GM12878 (cell line): ENCODE measurements around the gene PELI2. TPM values are rescaled to one million over a fixed set of nuclear protein-coding genes. Genes with fewer than 3 reads are reported as not detected.

Source experiments
- EGR1 ChIP-seq, 2 experiments: IDR thresholded peaks; 1 replicate in 1 of 2; 2 replicates in 1 of 2; pipeline ENCODE4 v1.6.1; 2011 to 2012; ENCODE audit warnings: low read depth in 2 of 2, low read length in 2 of 2, borderline replicate concordance in 1 of 2, mild to moderate bottlenecking in 1 of 2, moderate library complexity in 1 of 2
- YBX1 ChIP-seq: fragments of 450-650 bp; IDR thresholded peaks from 2 replicates; pipeline ENCODE4 v1.6.1; 2016; ENCODE audit warnings: antibody characterized with exemption
- polyA plus RNA-seq, 11 experiments: library from polyadenylated mRNA; depleted of rRNA in 4 of 11; unstranded in 6 of 11; stranded (reverse) in 5 of 11; fragments of >200 nt; fragmentation: Nextera tagmentation in 4 of 11; fragmentation: Illumina TruSeq in 1 of 11; extraction: Ambion mirVana in 4 of 11; extraction: Trizol in 1 of 11; gene quantifications; 1 replicate in 1 of 11; 2 replicates in 10 of 11; pipeline versions ENCODE4 v1.2.1 to v1.2.3, GENCODE V29; 2011 to 2016; ENCODE audit warnings: inconsistent platforms in 2 of 11, missing spikeins in 2 of 11, low read depth in 1 of 11
- total RNA-seq, 4 experiments: library from RNA; depleted of rRNA in 3 of 4; stranded (reverse); fragments of >200 nt in 3 of 4; fragmentation: Illumina TruSeq in 1 of 4; extraction: Trizol in 1 of 4; gene quantifications; 2 replicates each; pipeline versions ENCODE4 v1.2.1 to v1.2.3, GENCODE V29; 2013 to 2021
- TF ChIP-seq, protein P1 (sequence below): fragments of 150-350 bp; IDR thresholded peaks from 2 replicates; pipeline ENCODE4 v1.6.1; 2016; ENCODE audit warnings: low read depth, low read length
- TF ChIP-seq, protein P2 (sequence below): fragments of 450-650 bp; formaldehyde crosslinking; IDR thresholded peaks from 2 replicates; pipeline ENCODE4 v1.4.0; 2022; ENCODE audit warnings: mild to moderate bottlenecking, moderate library complexity

PELI2 gene
- total and polyA plus RNA-seq, 10 of the 15 experiments (the other 5 are each of a cell fraction or from before 2014, with no cell fraction given), result under 0.01 to 0.10 (median 0.01) TPM; not detected in 3

- TF ChIP-seq, protein P1, sequence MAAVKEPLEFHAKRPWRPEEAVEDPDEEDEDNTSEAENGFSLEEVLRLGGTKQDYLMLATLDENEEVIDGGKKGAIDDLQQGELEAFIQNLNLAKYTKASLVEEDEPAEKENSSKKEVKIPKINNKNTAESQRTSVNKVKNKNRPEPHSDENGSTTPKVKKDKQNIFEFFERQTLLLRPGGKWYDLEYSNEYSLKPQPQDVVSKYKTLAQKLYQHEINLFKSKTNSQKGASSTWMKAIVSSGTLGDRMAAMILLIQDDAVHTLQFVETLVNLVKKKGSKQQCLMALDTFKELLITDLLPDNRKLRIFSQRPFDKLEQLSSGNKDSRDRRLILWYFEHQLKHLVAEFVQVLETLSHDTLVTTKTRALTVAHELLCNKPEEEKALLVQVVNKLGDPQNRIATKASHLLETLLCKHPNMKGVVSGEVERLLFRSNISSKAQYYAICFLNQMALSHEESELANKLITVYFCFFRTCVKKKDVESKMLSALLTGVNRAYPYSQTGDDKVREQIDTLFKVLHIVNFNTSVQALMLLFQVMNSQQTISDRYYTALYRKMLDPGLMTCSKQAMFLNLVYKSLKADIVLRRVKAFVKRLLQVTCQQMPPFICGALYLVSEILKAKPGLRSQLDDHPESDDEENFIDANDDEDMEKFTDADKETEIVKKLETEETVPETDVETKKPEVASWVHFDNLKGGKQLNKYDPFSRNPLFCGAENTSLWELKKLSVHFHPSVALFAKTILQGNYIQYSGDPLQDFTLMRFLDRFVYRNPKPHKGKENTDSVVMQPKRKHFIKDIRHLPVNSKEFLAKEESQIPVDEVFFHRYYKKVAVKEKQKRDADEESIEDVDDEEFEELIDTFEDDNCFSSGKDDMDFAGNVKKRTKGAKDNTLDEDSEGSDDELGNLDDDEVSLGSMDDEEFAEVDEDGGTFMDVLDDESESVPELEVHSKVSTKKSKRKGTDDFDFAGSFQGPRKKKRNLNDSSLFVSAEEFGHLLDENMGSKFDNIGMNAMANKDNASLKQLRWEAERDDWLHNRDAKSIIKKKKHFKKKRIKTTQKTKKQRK, result no peak
- TF ChIP-seq EGR1 (IDR thresholded peaks at IDR 0.05; ENCODE audit: borderline replicate concordance in 1 of 2, low read depth in 2 of 2, low read length in 2 of 2) (0 out of 3 replicates have a peak, but pooled peaks of 1 of the 2 experiments have one; percentile 20), YBX1 (no peak)
- TF ChIP-seq, protein P2, sequence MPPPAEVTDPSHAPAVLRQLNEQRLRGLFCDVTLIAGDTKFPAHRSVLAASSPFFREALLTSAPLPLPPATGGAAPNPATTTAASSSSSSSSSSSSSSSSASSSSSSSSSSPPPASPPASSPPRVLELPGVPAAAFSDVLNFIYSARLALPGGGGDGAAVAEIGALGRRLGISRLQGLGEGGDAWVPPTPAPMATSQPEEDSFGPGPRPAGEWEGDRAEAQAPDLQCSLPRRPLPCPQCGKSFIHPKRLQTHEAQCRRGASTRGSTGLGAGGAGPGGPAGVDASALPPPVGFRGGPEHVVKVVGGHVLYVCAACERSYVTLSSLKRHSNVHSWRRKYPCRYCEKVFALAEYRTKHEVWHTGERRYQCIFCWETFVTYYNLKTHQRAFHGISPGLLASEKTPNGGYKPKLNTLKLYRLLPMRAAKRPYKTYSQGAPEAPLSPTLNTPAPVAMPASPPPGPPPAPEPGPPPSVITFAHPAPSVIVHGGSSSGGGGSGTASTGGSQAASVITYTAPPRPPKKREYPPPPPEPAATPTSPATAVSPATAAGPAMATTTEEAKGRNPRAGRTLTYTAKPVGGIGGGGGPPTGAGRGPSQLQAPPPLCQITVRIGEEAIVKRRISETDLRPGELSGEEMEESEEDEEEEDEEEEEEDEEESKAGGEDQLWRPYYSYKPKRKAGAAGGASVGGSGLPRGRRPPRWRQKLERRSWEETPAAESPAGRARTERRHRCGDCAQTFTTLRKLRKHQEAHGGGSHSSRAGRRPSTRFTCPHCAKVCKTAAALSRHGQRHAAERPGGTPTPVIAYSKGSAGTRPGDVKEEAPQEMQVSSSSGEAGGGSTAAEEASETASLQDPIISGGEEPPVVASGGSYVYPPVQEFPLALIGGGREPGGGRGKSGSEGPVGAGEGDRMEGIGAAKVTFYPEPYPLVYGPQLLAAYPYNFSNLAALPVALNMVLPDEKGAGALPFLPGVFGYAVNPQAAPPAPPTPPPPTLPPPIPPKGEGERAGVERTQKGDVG (CRISPR knock-in tag), result no peak
Observed at GRCh38 chr14:56117765-56118610, at the start of gene PELI2 (continued).
